Erythroblast (primary cell): Measurements from ENCODE around the gene CACNA1B.
"Not testable (repeated sequence)": the region's sequence is repeated elsewhere in the genome, so short reads cannot be mapped to it uniquely, and the experiment has no call there.

Experiments used
- GATA1 ChIP-seq: IDR thresholded peaks from 2 replicates; pipeline ENCODE4 v1.6.1; 2011; ENCODE audit warnings: low read depth, mild to moderate bottlenecking, control low read depth, low read length, moderate library complexity
- POLR2A ChIP-seq: IDR thresholded peaks from 2 replicates; pipeline ENCODE4 v1.6.1; 2011; ENCODE audit warnings: mild to moderate bottlenecking, low read length

GRCh38 chr9:138092057-138092456, 214.5 kb downstream of the CACNA1B start:
- not testable (repeated sequence) for TF ChIP-seq POLR2A, GATA1
